HG03439 (cell line): ENCODE results near the gene KCNG2.

Experiments
- ATAC-seq: cut with Tn5 transposase; IDR thresholded peaks from one replicate; pipeline ENCODE4 v1.9.1; 2021; ENCODE audit warnings: mild to moderate bottlenecking, moderate library complexity; ENCODE audit not compliant: unreplicated experiment

The KCNG2 gene

DNA sequence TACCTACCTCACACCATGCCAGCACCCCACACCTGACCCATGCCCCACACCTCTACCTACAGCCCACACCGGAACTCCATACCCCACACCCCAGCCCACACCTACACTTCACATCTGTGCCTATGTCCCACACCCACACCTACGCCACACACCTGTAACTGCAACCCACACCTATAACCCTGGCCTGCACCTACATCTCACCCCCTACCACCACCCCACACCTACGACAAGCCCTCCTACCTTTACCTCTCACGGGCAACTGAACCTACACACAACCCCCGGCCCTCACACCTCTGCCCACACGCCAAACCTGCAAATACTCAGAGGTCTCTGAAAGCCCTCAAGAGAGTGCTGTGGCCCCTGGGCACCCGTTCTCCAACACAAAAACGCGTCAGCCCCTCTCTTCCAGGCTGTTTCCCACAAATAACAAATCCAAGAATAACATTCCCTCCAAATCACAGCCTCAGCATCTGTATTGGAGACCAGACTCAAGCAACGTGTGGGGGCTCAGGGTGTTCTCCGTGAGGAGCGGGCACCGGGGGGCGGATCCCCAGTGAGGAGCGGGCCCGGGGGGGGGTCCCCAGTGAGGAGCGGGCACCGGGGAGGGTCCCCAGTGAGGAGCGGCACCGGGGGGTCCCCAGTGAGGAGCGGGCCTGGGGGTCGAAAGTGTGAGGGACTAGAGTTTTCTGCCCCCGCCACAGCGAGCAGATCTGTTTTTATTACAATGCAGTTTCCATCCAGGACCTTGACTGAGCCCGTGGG lies 120.3 kb downstream of the KCNG2 start:
- no peak for ATAC-seq

DNA sequence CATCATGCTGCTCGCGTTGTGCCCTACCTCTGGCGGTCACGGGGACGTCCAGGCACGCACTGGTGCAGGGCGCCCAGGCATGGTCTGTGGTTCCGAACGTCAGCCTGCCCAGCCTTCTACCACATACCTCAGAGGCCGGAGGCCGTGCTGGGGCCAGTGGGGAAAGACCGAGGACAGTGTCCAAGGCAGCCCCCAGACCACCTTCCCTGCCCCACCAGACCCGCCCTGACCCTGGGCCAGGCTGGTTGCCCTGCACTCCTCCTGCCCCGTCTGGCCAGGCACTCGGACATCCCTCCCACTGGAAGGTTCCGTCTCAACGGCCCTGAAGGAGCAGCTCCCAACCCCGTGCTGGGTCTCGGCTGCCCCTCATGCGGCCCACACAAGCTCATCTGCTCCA lies 120.9 kb downstream of the KCNG2 start:
- ATAC-seq = no peak

DNA sequence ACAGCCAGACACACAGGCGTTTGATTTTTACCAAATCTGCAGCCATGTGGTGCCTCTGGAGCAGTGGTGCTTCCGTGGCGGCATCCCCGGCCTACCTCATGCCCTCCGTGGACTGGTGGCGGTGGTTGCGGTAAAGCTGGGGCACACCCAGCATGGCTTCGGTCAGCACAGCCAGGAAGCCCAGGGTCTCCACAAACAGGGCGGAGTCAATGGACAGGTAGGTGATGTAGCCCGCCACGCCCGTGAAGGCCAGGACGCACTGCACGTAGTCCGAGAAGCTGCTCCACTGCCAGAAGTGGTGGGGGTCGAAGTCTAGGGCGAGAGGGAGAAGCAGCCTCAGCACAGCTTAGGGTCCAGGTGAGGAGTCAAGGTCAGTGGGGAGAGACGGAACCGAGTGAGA lies 121.4 kb downstream of the KCNG2 start:
- no peak for ATAC-seq

DNA sequence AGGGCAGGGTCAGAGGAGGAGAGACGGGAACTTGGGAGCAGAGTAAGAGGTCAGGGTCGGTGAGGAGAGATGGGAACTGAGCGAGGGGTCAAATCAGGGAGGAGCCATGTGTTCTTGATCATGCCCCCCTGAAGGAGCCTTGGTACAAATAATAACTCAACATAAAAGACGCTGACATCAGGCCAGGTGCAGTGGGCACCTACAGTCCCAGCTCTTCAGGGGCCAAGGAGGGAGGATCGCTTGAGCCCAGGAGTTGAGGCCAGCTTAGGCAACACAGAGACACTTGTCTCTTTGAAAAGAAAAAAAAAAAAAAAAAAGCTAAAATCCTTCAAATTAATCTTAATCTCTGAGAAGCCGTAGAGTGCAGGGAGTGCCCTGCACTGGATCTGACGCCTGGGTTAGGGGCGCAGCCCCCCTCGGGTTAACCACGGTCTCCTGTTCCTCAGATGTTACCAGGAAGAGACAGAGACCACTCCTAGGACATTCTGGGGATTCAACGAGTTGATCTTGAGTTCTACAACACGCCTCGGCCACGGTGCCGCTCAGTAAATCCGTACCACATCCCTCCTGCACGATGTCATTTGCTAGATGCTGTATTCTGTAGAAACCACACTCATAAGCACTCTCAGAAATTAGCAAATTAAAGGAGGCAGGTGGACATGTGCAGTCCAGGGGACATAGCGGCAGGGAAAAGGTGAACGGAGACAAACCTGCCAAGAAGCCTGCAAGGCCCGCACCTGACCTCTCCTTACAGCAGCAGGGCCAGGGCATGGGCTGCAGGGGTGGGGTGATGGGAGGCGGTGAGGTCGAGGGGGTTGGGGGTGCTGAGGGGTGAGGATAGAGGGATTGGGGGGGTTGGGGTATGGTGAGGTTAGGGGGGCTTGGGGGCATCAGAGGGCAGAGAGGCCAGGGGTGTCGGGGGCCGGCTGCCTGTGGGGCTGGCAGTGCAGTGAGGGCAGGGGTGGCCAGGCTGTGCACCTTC lies 124.5 kb downstream of the KCNG2 start:
- no peak for ATAC-seq

DNA sequence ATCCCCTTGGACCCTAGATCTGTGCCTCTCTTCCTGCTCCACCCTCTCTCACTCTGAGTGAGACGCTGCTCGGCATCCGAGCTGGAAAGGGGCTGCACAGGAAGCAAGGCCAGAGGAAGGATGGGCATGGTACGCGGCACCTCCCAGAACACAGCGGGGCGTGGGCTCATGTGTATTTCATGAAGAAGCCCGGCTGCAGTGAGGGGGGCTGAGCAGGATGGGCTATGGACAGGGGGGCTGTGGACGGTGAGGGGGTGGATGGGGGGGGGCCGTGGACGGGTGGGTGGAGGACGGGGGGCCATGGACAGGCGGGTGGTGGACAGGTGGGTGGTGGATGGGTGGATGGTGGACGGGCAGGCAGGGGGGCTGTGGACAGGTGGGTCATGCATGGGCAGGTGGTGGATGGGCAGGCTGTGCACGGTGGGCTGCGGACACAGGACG lies 125.3 kb downstream of the KCNG2 start:
- no peak for ATAC-seq

DNA sequence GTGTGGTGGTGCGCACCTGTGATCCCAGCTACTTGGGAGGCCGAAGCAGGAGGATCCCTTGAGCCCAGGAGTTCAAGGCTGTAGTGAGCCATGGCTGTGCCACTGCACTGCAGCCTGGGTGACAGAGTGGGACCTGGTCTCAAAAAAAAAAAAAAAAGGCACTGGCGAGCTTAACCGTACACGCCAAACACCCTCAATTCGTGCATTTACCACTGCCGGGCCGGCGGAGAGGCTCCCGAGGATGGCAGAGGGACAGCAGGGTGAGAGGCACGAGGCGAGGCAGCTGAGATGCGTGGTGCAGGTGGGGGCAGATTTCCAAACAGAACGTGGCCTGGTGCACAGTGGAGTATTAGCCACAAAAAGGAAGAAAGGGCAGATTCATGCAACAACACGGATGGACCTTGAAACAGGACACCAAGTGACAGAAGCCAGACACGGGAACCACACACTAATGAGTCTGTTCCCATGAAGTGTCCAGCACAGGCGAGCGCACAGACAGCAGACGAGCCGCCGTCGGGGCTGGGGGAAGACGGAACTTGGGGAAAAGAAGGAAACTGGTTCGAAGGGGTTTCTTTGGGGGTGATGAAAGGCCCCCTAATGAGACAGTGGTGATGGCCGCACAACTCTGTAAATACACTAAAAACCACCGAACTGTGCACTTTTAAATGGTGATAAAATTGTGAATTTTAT lies 126.3 kb downstream of the KCNG2 start:
- no peak for ATAC-seq

DNA sequence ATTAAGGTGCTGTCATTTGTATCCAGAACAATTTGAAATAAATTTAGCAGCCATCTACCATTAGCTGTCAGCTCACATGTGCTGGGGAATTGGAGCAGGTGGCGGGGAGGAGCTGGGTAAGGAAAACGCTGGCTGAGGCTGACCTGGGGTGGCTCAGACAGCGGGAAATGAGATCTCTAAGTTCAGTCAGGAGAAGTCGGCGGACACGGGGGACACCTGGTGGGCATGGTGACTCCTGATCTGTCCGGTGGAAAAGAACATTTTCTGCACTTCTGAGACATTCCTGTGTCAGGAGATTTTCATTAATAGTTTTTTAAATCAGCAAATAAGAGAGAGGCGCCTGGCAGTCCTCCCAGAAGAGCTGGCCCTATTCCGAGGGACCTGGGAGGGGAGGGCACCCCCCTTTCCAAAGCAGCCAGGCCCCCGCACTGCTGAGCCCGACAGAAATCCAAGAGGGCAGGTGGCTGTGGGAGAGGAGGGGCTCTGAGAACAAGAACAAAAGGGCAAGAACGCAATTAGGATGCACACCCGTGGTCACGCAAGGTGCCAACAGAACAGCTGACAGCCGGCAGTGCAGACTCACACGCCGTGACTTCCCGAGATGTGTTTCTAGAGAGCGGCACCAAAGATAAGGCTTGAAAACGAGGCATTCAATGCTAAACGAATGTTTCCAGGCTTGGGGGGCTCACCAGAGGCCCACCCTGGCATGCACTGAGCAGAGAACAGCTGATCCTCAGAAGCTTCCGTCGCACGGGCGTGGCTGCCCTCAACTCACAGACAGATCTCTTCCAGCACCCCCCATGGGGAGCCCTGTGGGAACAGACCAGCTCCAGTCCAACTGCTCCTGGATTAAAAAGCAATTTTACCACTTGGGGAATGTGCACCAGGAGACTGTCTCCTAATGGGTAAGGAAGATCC lies 127.3 kb downstream of the KCNG2 start:
- no peak for ATAC-seq

DNA sequence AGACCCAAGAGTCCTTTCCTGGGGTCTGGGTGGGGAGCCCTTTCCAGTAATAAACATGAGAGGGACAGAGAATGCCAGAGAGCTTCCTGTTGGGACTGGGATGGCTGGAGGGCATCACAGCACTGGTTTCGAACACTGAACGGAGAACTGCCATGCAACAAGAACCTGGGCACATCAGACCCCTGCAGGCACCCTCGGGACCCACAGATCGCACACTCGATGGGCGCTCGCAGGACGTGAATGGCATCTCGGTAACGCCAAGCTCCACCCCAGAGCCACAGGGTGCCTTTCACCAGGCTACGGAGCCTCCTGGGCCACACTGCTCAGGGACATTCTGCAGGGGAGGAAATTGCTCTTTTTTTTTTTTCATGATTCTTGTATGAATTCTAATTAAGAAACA lies 128.6 kb downstream of the KCNG2 start:
- no peak for ATAC-seq

DNA sequence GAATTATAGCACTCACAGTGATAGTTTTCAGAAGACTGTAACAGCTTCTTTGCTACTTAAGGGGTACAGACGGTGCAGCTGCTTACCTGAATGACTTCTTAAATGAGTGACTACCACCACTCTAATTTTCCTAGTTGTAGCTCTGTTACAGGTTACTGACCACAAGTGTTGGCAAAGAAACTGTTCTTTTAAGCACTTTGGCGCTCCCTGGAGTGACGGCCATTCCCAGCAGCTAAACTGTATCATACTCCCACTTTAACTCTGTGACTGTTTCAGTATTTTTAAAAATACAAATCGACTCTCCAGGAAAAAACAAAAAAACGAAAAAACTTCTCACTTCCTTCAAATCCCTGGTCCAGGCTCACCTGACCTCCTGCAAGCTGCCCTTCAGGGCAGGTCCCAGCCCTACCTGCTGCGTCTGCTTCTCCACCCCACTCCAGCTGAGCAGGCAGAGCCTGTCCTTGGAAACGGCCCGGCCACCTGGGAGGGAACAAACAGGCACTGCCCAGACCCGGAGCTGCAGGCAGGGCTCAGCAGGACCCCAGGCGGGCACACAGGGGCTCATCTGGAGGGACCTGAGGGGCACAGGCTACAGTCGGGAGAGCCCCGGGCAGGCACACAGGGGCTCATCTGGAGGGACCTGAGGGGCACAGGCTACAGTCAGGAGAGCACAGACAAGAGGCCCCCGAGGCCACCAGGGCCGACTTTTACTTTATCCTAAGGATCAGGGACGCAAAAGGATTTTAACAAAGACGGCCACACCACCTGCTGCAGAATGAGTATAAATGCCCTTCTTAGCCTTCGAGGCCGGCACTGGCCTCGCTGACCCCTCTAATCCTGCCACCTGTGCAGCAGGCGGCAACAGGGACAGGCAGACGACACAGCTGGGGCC lies 129.2 kb downstream of the KCNG2 start:
- no peak for ATAC-seq

DNA sequence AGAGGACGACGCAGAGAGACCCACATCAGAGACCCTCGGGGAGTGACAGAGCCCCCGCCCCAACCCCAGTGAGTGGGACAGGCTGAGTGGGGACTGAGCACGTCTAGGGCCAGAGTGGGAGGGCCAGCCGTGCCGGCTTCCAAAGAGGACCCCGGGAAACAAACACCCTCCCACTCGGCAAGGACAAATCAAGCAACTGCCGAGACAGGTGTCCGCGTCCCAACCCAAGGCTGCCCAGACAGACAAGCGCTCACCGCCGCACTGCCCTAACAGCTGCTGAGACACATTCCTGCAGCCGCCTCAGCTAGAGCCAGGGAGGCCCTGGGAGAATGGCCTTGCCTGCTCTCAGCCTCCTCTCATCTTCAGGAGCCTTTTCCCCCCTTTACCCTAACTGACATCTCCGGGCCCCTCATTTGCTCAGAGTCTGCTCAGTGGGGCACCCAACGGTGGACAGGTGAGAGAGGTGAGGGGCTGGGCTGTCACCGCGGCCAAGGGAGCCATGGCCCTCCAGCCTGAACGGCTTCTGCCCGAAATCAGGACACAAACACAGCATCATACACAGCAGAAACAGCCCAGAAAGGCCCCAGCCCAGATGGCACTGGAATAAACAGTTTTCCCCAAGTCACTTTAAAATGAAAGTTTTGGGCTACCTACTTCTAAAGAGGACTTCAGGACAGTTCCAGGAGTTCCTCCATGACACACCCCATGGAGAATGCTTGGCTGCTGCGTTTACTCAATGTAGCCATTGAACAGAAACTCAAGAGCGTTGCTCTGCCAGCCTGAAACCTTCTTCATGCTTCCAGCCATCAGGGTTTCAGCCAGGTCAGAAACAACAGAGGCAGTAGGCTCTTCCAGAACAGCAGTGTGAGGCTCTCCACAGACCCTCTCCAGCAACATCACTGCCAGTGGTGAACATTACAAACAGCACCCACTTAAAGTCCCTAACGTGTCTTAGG lies 130.1 kb downstream of the KCNG2 start:
- ATAC-seq = no peak

DNA sequence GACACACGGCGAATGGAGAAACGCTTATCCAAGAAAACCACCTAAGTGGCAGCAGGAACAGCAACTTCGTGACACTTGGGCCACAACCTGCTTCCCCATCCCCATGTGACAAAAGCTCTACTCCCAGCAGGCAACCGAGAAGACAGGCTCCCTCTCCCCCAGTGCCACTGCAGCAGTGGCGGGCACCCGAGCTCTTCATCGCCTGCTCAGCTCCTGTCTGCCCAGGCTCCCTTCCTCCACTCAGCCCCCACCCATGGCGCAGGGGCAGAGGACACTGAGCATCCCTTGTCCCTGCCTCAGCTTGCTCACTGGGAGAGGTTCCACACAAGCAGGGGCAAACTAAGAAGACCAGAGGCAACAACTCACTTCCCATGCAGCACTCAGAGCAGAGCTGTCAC lies 130.8 kb downstream of the KCNG2 start:
- no peak for ATAC-seq

DNA sequence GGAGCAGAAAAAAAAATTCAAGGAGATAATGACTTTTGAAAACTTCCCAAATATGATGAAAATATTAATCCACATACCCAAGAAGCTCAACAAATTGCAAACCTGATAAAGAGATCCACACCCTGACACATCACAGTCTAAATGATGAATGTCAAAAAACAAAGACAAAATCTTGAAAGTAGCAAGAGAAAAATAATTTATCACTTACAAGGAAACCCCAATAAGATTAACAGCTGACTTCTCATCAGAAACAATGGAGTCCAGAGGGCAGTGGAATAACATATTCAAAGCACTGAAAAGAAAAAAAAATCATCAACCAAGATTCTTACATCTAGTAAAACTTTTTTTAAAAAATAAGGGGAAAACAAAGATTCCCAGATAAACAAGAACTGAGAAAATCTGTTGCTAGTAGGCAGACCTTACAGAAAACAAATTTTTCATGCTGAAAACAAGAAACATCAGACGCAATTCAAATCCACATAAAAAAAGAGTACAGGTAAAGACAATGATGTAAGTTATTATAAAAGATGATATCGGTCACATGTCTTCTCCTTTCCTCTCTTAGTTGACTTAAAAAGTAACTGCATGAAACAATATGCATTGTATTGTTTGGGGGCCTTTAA lies 132.4 kb downstream of the KCNG2 start:
- ATAC-seq = no peak

DNA sequence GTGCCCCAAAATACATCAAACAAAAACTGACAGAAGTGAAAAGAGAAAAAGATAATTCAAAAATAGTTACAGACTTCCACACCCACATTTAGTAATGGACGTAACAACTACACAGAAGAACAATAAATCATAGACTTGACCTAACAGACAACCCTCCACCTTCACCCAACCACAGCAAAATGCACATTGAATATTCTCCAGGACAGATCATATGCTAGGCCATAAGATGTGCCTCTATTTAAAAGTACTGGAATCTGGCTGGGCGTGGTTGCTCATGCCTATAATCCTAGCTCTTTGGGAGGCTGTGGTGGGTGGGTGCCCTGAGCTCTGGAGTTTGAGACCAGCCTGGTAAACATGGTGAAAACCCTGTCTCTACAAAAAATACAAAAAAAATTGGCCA lies 133.7 kb downstream of the KCNG2 start:
- no peak for ATAC-seq

DNA sequence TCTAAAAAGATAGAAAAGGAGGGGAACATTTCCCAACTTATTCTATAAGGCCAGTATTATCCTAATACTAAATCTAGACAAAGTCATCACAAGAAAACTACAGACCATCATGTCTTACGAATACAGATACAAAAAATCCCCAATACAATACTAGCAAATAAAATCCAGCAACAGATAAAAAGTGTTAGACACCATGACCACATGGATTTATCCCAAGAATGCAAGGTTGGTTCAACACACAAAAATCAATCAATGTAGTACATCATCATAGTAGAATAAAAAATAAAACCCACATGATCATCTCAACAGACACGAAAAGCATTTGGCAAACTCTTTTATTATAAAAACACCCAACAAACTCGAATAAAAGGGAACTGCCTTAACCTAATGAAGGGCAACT lies 135.2 kb downstream of the KCNG2 start:
- ATAC-seq = no peak

DNA sequence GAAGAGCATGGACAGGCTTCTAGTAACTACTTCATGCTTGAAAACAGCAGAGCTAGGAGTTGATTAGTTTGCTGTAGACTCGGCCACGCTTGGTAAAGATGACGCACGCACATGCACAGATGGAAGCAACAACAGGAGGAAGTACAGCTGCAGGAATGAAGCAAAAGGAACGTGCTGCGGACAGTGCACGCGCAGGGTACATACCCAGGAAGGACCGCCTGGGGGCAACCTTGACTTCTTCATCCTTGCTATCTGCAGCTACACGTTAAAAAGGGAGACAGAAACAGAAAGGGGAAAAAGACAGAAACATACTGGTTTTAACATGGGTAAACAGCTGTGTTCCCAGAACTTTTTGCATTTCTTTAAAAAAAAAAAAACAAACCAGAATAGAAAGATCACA lies 136.0 kb downstream of the KCNG2 start:
- no peak for ATAC-seq

DNA sequence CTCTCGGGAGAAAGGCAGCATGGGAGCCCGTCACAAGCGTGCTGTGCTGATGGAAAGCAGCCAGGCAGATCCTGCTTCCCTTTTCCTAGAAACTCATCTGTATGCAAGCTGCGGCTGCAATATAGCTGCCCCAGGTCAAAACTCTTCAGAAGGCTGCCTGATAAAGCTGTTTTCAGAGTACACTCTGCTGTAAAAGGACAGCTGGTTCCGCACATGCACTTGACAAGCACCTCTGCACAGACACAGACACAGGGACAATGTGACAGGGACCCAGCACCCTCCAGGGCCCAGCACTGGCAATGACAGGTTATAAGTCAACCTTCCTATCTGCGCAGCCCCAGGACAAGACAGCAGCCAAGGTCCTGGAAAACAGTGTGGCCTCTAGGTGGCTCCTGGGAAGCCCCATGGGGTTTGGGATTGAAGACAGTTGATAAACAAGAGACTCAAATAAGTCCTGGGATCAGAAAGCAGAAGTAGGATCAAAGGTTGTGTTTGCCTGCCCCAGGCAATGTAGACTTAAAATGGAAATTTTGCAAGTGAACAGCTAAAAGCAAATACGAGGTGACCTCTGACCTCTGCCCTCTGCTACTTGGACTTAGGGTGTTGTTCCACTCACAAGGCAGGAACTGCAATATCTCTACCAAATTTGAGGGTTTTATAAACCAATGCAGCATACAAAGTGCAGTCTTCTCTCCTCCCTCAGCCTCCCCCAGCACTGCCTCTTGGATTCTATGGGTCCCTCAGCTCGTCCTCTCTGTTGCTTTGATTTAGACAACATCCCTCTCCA lies 136.8 kb downstream of the KCNG2 start:
- no peak for ATAC-seq

DNA sequence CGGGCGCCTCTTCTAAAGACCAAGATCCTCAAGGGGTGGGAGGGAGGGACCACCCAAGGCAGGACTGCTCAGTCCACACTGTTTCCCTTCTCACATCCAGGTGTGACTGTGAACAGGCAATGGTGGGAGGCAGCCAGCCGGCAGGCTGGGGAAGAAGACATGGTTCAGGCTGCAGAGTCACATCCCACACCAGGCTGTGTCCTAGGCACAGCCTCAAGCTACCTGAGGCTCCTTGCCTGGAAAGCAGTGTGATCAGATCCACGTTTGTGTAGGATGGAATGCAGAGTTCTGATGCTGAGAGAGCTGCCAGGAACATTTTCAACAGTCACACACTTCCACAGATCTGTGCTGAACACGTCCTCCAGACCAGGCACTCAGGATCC lies 137.4 kb downstream of the KCNG2 start:
- ATAC-seq = no peak
